ENCODE measurements around the gene AMPD1. TPM values are rescaled to one million over a fixed set of nuclear protein-coding genes. Genes with fewer than 3 reads are reported as not detected.

AMPD1 gene
- total RNA-seq, 4 donors from 2014 or later, result 1.3 TPM; not detected in 3

DNA sequence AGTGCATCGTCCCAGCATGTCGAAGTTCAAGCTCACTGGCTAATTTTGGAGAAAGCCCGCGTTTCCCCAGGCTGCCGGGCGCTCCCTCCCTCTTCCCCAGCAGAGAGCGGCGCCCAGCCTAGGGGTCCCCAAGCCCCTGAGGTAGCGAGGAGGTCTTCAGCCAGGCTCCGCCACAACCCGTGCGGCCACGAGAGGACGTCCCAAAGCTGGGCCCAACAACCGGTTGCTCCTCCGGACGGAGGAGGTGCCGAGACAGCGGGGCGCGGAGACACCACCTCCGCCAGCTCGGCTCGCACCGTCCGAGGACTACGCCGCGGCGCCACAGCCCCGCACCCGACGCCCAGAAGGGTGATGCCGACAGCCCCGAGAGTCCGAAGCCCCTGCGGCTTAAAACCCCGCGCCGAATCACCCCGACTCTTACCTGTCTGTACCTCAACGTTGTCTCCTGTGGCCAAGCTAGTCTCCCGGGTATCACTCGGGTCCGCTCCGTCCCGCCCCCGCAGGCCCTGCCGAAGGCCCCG, 25.7 kb downstream of the AMPD1 start, which contains the start of gene DENND2C:
Gene DENND2C (minus strand): TSS at position 488 of the 521 bp plus-strand sequence. CDS start 44,065 bp downstream, outside the sequence.
- intact Hi-C loops (cut with DNase I; ENCODE audit: low total_unique reads), result no loop called here
- H3K4me3 ChIP-seq, result peak within 1 kb of the TSS; percentile 56 to 79
- no peak for DNase-seq
- no peaks in the 10 kb centered on the region for H3K27me3 ChIP-seq
- TF ChIP-seq, protein P1, sequence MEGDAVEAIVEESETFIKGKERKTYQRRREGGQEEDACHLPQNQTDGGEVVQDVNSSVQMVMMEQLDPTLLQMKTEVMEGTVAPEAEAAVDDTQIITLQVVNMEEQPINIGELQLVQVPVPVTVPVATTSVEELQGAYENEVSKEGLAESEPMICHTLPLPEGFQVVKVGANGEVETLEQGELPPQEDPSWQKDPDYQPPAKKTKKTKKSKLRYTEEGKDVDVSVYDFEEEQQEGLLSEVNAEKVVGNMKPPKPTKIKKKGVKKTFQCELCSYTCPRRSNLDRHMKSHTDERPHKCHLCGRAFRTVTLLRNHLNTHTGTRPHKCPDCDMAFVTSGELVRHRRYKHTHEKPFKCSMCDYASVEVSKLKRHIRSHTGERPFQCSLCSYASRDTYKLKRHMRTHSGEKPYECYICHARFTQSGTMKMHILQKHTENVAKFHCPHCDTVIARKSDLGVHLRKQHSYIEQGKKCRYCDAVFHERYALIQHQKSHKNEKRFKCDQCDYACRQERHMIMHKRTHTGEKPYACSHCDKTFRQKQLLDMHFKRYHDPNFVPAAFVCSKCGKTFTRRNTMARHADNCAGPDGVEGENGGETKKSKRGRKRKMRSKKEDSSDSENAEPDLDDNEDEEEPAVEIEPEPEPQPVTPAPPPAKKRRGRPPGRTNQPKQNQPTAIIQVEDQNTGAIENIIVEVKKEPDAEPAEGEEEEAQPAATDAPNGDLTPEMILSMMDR (IDR thresholded peaks at IDR 0.05), result no peak
- TF ChIP-seq POLR2A (IDR thresholded peaks at IDR 0.05), result peak in 1 of 2 donors; percentile 22
- no peaks in the 10 kb centered on the region for H3K9me3 ChIP-seq
- H3K4me1 ChIP-seq, result no peaks in the 10 kb centered on the region
- H3K36me3 ChIP-seq, result no peaks in the 10 kb centered on the region
- H3K27ac ChIP-seq, result peak within 1 kb of the TSS; percentile 43 to 81

DNA sequence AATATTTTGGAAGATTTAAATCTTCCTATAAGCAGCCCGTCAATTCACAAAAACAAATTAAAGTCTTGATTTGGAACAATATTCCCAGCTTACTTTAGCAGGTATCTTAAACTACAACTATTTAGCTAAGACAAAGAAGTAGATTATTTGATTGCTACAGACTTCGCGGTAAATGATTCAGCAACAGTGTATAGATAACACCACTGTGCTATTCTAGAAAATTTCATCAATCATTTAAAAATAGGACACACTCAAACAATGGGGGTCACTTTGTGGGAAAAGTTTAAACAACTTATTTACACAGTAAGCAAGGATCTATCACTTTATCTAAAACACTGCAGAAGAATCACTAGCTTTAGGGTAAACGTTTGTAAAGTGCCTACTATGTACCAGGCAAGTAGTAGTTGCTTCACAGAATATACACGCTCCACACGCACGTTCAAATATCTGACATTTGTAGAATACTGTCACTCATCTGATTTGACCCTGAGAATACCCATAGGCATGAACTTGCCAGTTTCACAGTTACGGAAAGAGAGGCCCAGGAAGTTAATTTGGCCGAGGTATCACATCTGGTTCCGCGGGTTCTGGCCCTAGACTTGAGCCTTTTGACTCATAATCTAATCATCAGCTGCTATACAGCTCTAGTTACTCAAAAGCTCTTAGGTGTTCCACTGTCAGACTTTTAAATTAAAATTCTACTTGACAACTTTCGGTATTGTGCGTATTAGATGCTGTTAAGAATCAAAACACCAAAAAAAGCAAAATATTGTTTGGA, 26.4 kb downstream of the AMPD1 start:
- intact Hi-C loops (cut with DNase I; ENCODE audit: low total_unique reads), result no loop called here
- Histone ChIP-seq H3K36me3 (no peaks in the 10 kb centered on the region), H3K4me3 (peak overlapping the region; percentile 56 to 79), H3K27ac (peak overlapping the region; percentile 43 to 81), H3K4me1 (no peaks in the 10 kb centered on the region), H3K27me3 (no peaks in the 10 kb centered on the region), H3K9me3 (no peaks in the 10 kb centered on the region)
- no peak for TF ChIP-seq POLR2A (IDR thresholded peaks at IDR 0.05)
- TF ChIP-seq, protein P1 (IDR thresholded peaks at IDR 0.05), result no peak
- no peak for DNase-seq

DNA sequence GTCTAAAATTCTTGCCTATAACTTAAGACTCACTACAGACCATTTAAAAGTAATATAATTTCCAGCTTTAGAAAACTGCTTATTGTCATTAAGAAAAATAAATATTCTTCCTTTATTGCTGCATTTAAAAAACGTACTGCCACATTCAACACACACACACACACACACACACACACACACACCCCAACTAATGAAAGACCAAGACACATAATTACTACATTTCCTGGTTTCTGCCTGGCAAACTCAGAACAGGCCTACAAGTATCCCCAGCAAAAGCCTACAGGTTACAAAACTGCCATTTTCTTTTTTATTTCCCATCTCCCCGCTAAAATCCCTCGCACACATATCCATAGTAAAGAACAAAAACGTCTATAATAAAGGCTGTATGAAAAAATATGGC, 27.0 kb downstream of the AMPD1 start:
- DNase-seq, result no peak
- Histone ChIP-seq H3K27ac (no peak overlapping the region), H3K4me3 (no peak overlapping the region), H3K4me1 (no peaks in the 10 kb centered on the region), H3K27me3 (no peaks in the 10 kb centered on the region), H3K36me3 (no peaks in the 10 kb centered on the region), H3K9me3 (no peaks in the 10 kb centered on the region)
- TF ChIP-seq, protein P1 (IDR thresholded peaks at IDR 0.05), result no peak
- no peak for TF ChIP-seq POLR2A (IDR thresholded peaks at IDR 0.05)
- intact Hi-C loops (cut with DNase I; ENCODE audit: low total_unique reads), result no loop called here

DNA sequence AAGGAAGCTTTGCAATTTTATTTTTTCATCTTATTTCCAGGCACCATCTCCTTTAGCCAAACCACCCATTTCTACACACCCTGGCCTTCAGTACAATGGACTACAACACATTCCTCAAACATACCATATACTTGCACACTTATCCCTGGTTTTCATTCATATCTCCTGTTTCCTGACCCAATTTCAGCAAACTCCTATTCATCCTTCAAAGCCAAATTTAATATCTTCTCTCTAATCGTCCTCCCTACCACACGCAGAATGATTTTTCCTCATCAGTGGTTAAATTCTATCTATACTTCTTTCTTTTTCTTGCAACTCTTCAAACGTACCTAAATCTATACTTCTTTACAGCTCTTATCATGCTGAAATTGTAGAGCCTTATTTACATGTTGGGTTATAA, 28.4 kb downstream of the AMPD1 start:
- Histone ChIP-seq H3K36me3 (no peaks in the 10 kb centered on the region), H3K9me3 (no peaks in the 10 kb centered on the region), H3K4me1 (no peaks in the 10 kb centered on the region), H3K27me3 (no peaks in the 10 kb centered on the region), H3K4me3 (no peak overlapping the region), H3K27ac (no peak overlapping the region)
- no peak for TF ChIP-seq POLR2A (IDR thresholded peaks at IDR 0.05)
- TF ChIP-seq, protein P1 (IDR thresholded peaks at IDR 0.05), result no peak
- intact Hi-C loops (cut with DNase I; ENCODE audit: low total_unique reads), result no loop called here
- no peak for DNase-seq

DNA sequence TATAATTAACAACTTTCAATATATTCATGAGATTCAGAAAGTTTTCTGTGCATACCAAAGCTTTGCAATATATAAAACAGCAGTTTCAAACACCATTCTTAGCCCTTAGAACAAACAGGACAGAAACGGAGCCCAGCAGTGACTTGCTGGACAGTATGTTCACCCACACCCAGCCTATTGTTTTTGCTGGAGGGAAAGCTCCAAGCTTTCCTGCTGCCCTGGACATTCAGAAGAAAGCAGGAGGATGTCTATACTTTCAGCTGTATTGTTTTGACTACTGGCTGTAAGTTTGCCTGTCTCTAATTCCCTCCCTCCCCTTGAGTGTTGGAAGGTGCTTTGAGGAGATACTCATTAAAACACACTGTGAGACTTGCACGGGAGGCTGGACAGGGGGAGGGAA, 35.1 kb downstream of the AMPD1 start:
- intact Hi-C loops (cut with DNase I; ENCODE audit: low total_unique reads), result no loop called here
- Histone ChIP-seq H3K9me3 (no peaks in the 10 kb centered on the region), H3K27ac (no peak overlapping the region), H3K4me1 (no peaks in the 10 kb centered on the region), H3K36me3 (no peaks in the 10 kb centered on the region), H3K4me3 (no peak overlapping the region), H3K27me3 (no peaks in the 10 kb centered on the region)
- DNase-seq, result no peak
- TF ChIP-seq POLR2A (IDR thresholded peaks at IDR 0.05), result no peak
- TF ChIP-seq, protein P1 (IDR thresholded peaks at IDR 0.05), result no peak
